ENCODE measurements around the gene CFAP74. TPM values are rescaled to one million over a fixed set of nuclear protein-coding genes. Genes with fewer than 3 reads are reported as not detected.

The CFAP74 gene
- total RNA-seq, 4 donors from 2014 or later, result not detected

DNA sequence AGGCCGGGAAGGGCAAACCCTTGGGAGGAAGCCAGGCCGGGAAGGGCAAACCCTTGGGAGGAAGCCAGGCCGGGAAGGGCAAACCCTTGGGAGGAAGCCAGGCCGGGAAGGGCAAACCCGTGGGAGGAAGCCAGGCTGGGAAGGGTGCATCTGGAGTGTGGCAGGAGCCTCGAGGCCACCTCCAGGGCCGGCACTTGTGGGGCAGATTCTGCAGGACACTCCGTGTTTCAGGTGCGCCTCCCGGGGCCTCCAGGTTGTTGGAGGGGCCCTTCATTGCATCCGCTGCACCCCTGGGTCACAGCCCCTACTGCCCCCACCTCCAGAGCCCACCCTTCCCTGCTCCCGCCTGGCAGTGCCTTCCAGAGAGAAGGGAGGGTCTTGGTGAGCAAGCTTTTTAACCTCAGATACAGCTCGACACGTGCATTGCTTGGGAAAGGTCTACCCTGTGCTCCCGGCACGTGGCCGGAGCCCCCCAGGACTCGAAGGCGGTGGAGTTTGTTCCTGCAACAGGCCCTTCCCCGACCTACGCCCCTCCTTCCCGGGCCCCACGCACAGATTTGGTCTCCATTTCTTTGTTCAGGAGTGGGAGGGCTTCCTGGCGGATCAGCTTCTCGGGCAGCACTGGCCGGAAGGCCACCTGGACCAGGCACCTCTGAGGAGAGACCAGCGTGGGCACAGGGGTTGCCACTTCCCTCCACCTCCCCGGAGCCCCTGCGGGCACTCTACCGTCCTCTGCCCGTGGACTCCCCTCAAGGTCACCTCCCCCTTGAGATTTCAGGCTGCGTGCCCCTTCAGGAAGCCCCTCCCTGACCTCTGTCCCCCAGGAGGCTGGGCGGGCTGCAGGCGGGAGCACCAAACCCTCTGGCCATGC is 75.1 kb downstream of the CFAP74 start:
- Histone ChIP-seq H3K9me3 (no peaks in the 10 kb centered on the region), H3K27me3 (no peaks in the 10 kb centered on the region), H3K4me3 (no peak overlapping the region), H3K4me1 (no peaks in the 10 kb centered on the region), H3K36me3 (no peaks in the 10 kb centered on the region), H3K27ac (no peak overlapping the region)
- no peak for TF ChIP-seq POLR2A (IDR thresholded peaks at IDR 0.05)
- TF ChIP-seq, protein P1, sequence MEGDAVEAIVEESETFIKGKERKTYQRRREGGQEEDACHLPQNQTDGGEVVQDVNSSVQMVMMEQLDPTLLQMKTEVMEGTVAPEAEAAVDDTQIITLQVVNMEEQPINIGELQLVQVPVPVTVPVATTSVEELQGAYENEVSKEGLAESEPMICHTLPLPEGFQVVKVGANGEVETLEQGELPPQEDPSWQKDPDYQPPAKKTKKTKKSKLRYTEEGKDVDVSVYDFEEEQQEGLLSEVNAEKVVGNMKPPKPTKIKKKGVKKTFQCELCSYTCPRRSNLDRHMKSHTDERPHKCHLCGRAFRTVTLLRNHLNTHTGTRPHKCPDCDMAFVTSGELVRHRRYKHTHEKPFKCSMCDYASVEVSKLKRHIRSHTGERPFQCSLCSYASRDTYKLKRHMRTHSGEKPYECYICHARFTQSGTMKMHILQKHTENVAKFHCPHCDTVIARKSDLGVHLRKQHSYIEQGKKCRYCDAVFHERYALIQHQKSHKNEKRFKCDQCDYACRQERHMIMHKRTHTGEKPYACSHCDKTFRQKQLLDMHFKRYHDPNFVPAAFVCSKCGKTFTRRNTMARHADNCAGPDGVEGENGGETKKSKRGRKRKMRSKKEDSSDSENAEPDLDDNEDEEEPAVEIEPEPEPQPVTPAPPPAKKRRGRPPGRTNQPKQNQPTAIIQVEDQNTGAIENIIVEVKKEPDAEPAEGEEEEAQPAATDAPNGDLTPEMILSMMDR (IDR thresholded peaks at IDR 0.05 in 4 of 5, conservative IDR thresholded peaks at IDR 0.05 in 1 of 5), result no peak
- intact Hi-C loops (cut with DNase I; ENCODE audit: low total_unique reads) (no loop called here), in situ Hi-C loops (cut with MboI; ENCODE audit: low sequenced_read_pairs in 4 of 4) (no loop called here)
- no peak for DNase-seq
- ATAC-seq, result no peak

DNA sequence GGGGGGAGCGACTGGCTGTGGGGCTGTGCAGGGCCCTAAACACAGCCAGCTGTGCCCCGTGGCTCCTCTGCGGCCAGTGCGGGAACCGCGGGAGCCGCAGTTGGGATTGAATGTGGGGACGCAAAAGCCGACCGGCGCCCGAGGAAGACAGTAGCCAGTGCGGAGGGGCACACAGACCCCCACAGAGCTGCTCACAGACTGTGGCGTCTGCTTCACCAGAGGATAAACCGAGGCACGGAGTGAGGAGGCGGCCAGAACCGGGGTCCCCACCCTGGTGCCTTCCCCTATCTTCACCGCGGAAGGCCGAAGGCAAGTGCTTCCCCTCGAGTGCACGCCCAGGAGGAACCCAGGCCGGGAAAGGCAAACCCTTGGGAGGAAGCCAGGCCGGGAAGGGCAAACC is 75.8 kb downstream of the CFAP74 start:
- DNase-seq (no peak), ATAC-seq (no peak)
- H3K36me3 ChIP-seq, result no peaks in the 10 kb centered on the region
- no peak overlapping the region for H3K4me3 ChIP-seq
- no peaks in the 10 kb centered on the region for H3K4me1 ChIP-seq
- H3K27ac ChIP-seq, result no peak overlapping the region
- H3K27me3 ChIP-seq, result no peaks in the 10 kb centered on the region
- no peak for TF ChIP-seq POLR2A (IDR thresholded peaks at IDR 0.05)
- TF ChIP-seq, protein P1 (IDR thresholded peaks at IDR 0.05 in 4 of 5, conservative IDR thresholded peaks at IDR 0.05 in 1 of 5), result no peak
- in situ Hi-C loops (cut with MboI; ENCODE audit: low sequenced_read_pairs in 4 of 4) (no loop called here), intact Hi-C loops (cut with DNase I; ENCODE audit: low total_unique reads) (no loop called here)
- no peaks in the 10 kb centered on the region for H3K9me3 ChIP-seq

DNA sequence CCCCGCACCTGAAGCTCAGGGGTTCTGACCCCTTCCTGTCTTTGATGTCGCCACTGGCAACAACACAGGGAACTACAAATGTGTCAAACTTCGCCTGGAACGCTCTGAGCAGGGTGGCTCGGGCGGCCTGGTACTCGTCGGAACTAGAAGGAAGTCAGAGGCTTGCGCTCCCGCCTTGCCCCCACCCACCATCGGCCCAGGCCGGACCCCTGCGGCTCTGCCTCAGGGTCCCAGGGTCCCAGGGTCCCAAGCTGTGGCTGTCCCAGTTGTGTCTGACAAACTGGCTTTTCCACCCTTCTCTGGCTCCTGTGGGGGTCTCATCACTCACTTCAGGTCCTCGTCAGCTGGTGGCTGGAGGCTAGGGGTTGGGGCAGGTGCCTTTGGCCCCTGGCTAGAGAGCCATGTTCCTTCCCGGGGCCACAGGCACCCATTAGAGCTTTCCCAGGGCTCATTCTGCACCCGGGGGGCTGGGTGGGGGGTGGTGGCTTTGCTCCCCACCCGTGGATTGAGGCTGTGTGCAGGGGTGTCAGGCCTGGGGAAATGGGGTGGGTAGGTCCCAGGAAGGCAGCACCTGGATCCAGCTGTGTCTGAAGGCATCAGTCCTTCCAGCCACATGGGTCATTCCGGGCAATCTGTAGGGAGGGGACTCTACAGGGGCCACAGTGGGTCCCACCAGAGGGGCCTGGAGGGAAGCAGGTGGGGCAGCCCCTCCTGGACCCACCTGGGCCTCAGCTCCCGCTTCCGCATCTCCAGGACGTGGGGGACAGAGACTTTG is 76.5 kb downstream of the CFAP74 start:
- DNase-seq, result no peak
- in situ Hi-C loops (cut with MboI; ENCODE audit: low sequenced_read_pairs in 4 of 4), result no loop called here
- intact Hi-C loops (cut with DNase I; ENCODE audit: low total_unique reads), result no loop called here

DNA sequence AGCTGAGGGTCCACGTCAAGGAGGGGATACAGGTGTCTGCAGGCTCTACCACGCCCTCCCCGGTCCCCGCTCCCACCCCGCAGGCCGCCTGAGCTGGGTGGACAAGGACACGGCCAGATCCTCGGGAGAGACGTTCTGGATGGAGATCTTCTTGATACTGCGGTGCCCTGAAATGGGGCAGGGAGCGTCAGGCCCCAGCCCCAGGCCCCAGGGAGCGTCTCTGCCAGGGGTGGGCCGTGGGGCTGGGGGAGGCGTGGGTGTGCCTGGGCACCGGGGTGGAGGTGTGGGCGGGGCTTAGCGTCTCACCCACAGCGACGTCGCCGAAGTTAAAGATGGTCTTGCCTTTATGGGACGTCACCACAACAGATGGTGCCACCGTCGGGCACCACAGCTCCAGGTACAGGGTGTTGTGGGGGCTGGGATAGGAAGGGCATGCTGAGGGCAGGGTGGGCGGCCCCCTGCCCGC is 77.2 kb downstream of the CFAP74 start:
- intact Hi-C loops (cut with DNase I; ENCODE audit: low total_unique reads) (no loop called here), in situ Hi-C loops (cut with MboI; ENCODE audit: low sequenced_read_pairs in 4 of 4) (no loop called here)
- Histone ChIP-seq H3K36me3 (no peaks in the 10 kb centered on the region), H3K9me3 (no peaks in the 10 kb centered on the region), H3K4me3 (no peak overlapping the region), H3K4me1 (no peaks in the 10 kb centered on the region), H3K27me3 (no peaks in the 10 kb centered on the region), H3K27ac (no peak overlapping the region)
- no peak for TF ChIP-seq POLR2A (IDR thresholded peaks at IDR 0.05)
- TF ChIP-seq, protein P1 (IDR thresholded peaks at IDR 0.05 in 4 of 5, conservative IDR thresholded peaks at IDR 0.05 in 1 of 5), result no peak
- no peak for DNase-seq
- ATAC-seq, result no peak

More for the DNA sequence above, 76.5 kb downstream of the CFAP74 start:
- TF ChIP-seq, protein P1 (IDR thresholded peaks at IDR 0.05 in 4 of 5, conservative IDR thresholded peaks at IDR 0.05 in 1 of 5), result no peak
- no peak for TF ChIP-seq POLR2A (IDR thresholded peaks at IDR 0.05)
- Histone ChIP-seq H3K36me3 (no peaks in the 10 kb centered on the region), H3K4me3 (no peak overlapping the region), H3K4me1 (no peaks in the 10 kb centered on the region), H3K27me3 (no peaks in the 10 kb centered on the region), H3K9me3 (no peaks in the 10 kb centered on the region), H3K27ac (no peak overlapping the region)
- no peak for ATAC-seq
